T47D (cell line): ENCODE results near the gene FOXR1.
A peak's percentile ranks its signal among the peaks of the same experiment; 100 is the strongest.

ENCODE experiments used
- DNase-seq, 2 experiments: peaks; one replicate each; pipeline versions ENCODE4 v3.0.0 to v3.0.0-alpha.2; 2011 to 2012; ENCODE audit warnings: low read depth in 1 of 2, low spot score in 1 of 2
- JUND ChIP-seq: IDR thresholded peaks from 2 replicates; pipeline ENCODE4 v1.6.1; 2012; ENCODE audit warnings: low read depth
- in situ Hi-C: cut with HindIII; loops from 2 replicates; pipeline ENCODE4 v1.10.0; 2016; ENCODE audit warnings: low sequenced_read_pairs, low pct_unique_long_range_greater_than_20kb

FOXR1 gene

GRCh38 chr11:119028346-119029068 lies 56.9 kb downstream of the FOXR1 start:
- no peak for TF ChIP-seq JUND
- in situ Hi-C loops, result no loop called here
- no peak for DNase-seq

GRCh38 chr11:119029069-119029339 lies 57.4 kb downstream of the FOXR1 start:
- DNase-seq, result no peak
- TF ChIP-seq JUND, result no peak
- in situ Hi-C loops, result no loop called here

GRCh38 chr11:119029340-119030028 lies 57.9 kb downstream of the FOXR1 start:
- TF ChIP-seq JUND, result no peak
- DNase-seq, result no peak
- in situ Hi-C loops, result no loop called here

- TF ChIP-seq JUND, result no peak
- in situ Hi-C loops, result no loop called here
Observed at GRCh38 chr11:119030029-119030328, 58.4 kb downstream of the FOXR1 start.

GRCh38 chr11:119030329-119031047 lies 58.9 kb downstream of the FOXR1 start, which contains the start of gene SLC37A4:
SLC37A4 (minus strand) TSS chr11:119030877.
- in situ Hi-C loops, result no loop called here
- peak; percentile 97 to 99 for DNase-seq
- TF ChIP-seq JUND, result no peak

More at GRCh38 chr11:119030029-119030328, 58.4 kb downstream of the FOXR1 start:
- DNase-seq, result no peak
